Measurements from ENCODE around the gene TIMP2. TPM values are rescaled to one million over a fixed set of nuclear protein-coding genes. Genes with fewer than 3 reads are reported as not detected.
A peak's percentile ranks its signal among the peaks of the same experiment; 100 is the strongest.

The TIMP2 gene
- total and polyA plus RNA-seq, 2 of the 13 experiments (the other 11 are each of a cell fraction or from before 2014, with no cell fraction given), result 3.8 to 8.5 TPM

- TF ChIP-seq HMGXB3 (CRISPR knock-in tag; IDR thresholded peaks at IDR 0.05; ENCODE audit: borderline replicate concordance), result no peak
- TF ChIP-seq CTCF (CRISPR knock-in tag; IDR thresholded peaks at IDR 0.05), result peak; percentile 31; the same call in 1 of the 2 replicates
- no peak for TF ChIP-seq ATRX (CRISPR knock-in tag; IDR thresholded peaks at IDR 0.05; ENCODE audit: borderline replicate concordance)
- peak; percentile 84 for TF ChIP-seq ZBTB33 (CRISPR knock-in tag; IDR thresholded peaks at IDR 0.05)
- TF ChIP-seq CHCHD3 (CRISPR knock-in tag; IDR thresholded peaks at IDR 0.05), result no peak
- peak; percentile 56; the same call in 1 of the 2 replicates for TF ChIP-seq FOSL2 (CRISPR knock-in tag; IDR thresholded peaks at IDR 0.05)
- TF ChIP-seq STAG1 (CRISPR knock-in tag; IDR thresholded peaks at IDR 0.05), result peak; percentile 24
- no peak for TF ChIP-seq SMARCC2 (IDR thresholded peaks at IDR 0.05)
- no peak for TF ChIP-seq PRDM4 (CRISPR knock-in tag; IDR thresholded peaks at IDR 0.05; ENCODE audit: borderline replicate concordance)
These were observed 96.6 kb downstream of the TIMP2 start (continued) for GRCh38 chr17:78828470-78829185.
